ENCODE measurements around the gene RFX8. TPM values are rescaled to one million over a fixed set of nuclear protein-coding genes. Genes with fewer than 3 reads are reported as not detected.
A peak's percentile ranks its signal among the peaks of the same experiment; 100 is the strongest.

Gene RFX8
- total RNA-seq (2011; cell fraction: chromatin; rRNA removed; ENCODE audit: low replicate concordance), result not detected in 2 replicates
- not detected in 2 replicates for total RNA-seq (2011; cell fraction: nucleolus; rRNA removed)
- not detected in 2 replicates for total RNA-seq (2011; cell fraction: nucleoplasm; rRNA removed)
- total RNA-seq (2014; rRNA removed) (not detected in 2 replicates), total RNA-seq (2014; rRNA removed; fragmentation: Illumina TruSeq; extraction: Trizol) (not detected in 2 replicates), total RNA-seq (2015; rRNA removed; fragmentation: Illumina TruSeq; extraction: Trizol) (not detected in 2 replicates), total RNA-seq (2021) (not detected in 2 replicates), polyA plus RNA-seq (2011; rRNA removed) (not detected in 2 replicates), polyA plus RNA-seq (2014; fragmentation: Illumina TruSeq; extraction: Trizol) (not detected in 2 replicates), polyA plus RNA-seq (2014; fragmentation: Nextera tagmentation; extraction: Ambion mirVana) (not detected), polyA plus RNA-seq (2014; rRNA removed) (not detected in 2 replicates), polyA minus RNA-seq (2011; rRNA and poly(A)+ RNA removed) (not detected in 2 replicates), Bru-seq, nascent RNA (not detected), BruChase-seq, experiment 1, labeled RNA remaining after a 2-hour chase (percentile 1 among the genes with signal in this experiment), BruChase-seq, experiment 2, labeled RNA remaining after a 6-hour chase (not detected)
- polyA plus RNA-seq (2011; cell fraction: cytosol; rRNA removed), result not detected in 2 replicates
- polyA plus RNA-seq (2011; cell fraction: nucleus; rRNA removed), result not detected in 2 replicates
- not detected in 2 replicates for polyA plus RNA-seq (2012)
- not detected in 2 replicates for polyA minus RNA-seq (2011; cell fraction: cytosol; rRNA and poly(A)+ RNA removed)
- polyA minus RNA-seq (2011; cell fraction: nucleus; rRNA and poly(A)+ RNA removed), result not detected in 2 replicates
- long read RNA-seq, experiment 1, result 0 reads
- long read RNA-seq, experiment 2, result 0 reads
- long read RNA-seq, experiment 3, result 0 reads

DNA sequence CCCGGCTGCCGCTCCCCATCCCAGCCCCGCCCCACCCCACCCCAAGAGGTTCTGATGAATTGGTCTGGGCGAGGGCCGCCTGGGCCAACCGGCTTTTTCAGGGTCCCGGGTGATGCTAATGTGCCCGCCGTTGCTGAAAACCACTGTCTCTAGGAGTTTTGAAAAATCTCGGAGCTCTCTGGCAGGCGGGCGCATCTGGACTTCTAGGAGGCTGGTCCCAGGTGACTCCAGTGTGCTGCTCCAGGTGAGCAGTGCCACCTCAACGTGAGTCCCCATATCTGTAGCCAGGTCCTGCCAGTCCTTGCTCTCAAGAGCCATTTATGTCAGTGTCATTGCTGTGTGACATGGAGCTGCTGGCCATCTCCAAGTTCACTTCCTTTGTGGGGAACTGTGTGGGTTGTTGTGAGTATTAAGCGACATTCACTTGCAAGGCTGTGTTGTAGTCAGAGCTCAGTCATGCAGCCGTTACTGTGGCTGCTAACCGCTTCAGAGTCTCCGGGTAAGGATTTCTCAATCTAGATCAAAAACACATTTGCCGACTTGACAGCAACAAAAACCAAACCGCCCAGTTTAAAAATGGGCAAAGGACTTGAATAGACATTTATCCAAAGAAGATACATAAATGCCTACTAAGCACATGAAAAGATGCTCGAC, at the start of gene RFX8:
Gene RFX8, minus strand, starts transcription at position 382 of the 654 bp plus-strand sequence. CDS start 8,264 bp downstream, outside the sequence.
- no peak for ATAC-seq
- Histone ChIP-seq H3K27me3 (ENCODE audit: control insufficient read depth in 2 of 2, insufficient read depth in 2 of 2, low read length in 2 of 2) (peaks cover 29 to 54% of the 10 kb centered on the region in 2 experiments), H3K4me3 (no peak within 1 kb of the TSS), H3K79me2 (ENCODE audit: control insufficient read depth, insufficient read depth, low read length) (no peaks in the 10 kb centered on the region), H3K4me1 (replicated peaks in 1 of 2; ENCODE audit: control insufficient read depth in 2 of 2, insufficient read depth in 2 of 2, low read length in 2 of 2) (peaks cover 0 to 9% of the 10 kb centered on the region in 2 experiments; a peak in 2 of 5 replicates), H3K9me3 (replicated peaks; ENCODE audit: control insufficient read depth, insufficient read depth, low read depth, low read length) (no peaks in the 10 kb centered on the region), H2AFZ (ENCODE audit: low read depth, low read length) (no peak within 1 kb of the TSS), H3K9me1 (ENCODE audit: control insufficient read depth, insufficient read depth, low read length) (no peaks in the 10 kb centered on the region), H3K27ac (ENCODE audit: extremely low read depth, low read depth, low read length) (no peak within 1 kb of the TSS), H3K36me3 (ENCODE audit: control insufficient read depth, insufficient read depth, low read length) (no peaks in the 10 kb centered on the region), H4K20me1 (replicated peaks; ENCODE audit: control insufficient read depth, insufficient read depth, low read length) (no peaks in the 10 kb centered on the region), H3K4me2 (ENCODE audit: insufficient read depth, low read length) (no peak within 1 kb of the TSS), H3K9ac (ENCODE audit: insufficient read depth in 1 of 2, low read depth in 2 of 2, low read length in 2 of 2) (no peak within 1 kb of the TSS)
- intact Hi-C loops (cut with micrococcal nuclease) (no loop called here), in situ Hi-C loops (cut with MboI) (no loop called here)
- 2% methylated on average over 11 of the region's 20 CpGs for WGBS (ENCODE audit: insufficient coverage, low coverage, missing lambda C conversion rate)
- no peak for DNase-seq (ENCODE audit: extremely low read depth in 1 of 4, low spot score in 3 of 4)
- no peak for FAIRE-seq
- ChIA-PET CTCF (ENCODE audit: low intra/inter-chr PET ratio) (no interaction called here), POLR2A (no interaction called here)
- no TSS peak for BruUV-seq (replicated peaks)
- no peak for TF ChIP-seq CREBBP (IDR thresholded peaks at IDR 0.05; ENCODE audit: low read depth, low read length)
- TF ChIP-seq, protein P1, sequence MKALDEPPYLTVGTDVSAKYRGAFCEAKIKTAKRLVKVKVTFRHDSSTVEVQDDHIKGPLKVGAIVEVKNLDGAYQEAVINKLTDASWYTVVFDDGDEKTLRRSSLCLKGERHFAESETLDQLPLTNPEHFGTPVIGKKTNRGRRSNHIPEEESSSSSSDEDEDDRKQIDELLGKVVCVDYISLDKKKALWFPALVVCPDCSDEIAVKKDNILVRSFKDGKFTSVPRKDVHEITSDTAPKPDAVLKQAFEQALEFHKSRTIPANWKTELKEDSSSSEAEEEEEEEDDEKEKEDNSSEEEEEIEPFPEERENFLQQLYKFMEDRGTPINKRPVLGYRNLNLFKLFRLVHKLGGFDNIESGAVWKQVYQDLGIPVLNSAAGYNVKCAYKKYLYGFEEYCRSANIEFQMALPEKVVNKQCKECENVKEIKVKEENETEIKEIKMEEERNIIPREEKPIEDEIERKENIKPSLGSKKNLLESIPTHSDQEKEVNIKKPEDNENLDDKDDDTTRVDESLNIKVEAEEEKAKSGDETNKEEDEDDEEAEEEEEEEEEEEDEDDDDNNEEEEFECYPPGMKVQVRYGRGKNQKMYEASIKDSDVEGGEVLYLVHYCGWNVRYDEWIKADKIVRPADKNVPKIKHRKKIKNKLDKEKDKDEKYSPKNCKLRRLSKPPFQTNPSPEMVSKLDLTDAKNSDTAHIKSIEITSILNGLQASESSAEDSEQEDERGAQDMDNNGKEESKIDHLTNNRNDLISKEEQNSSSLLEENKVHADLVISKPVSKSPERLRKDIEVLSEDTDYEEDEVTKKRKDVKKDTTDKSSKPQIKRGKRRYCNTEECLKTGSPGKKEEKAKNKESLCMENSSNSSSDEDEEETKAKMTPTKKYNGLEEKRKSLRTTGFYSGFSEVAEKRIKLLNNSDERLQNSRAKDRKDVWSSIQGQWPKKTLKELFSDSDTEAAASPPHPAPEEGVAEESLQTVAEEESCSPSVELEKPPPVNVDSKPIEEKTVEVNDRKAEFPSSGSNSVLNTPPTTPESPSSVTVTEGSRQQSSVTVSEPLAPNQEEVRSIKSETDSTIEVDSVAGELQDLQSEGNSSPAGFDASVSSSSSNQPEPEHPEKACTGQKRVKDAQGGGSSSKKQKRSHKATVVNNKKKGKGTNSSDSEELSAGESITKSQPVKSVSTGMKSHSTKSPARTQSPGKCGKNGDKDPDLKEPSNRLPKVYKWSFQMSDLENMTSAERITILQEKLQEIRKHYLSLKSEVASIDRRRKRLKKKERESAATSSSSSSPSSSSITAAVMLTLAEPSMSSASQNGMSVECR (CRISPR knock-in tag; IDR thresholded peaks at IDR 0.05), result no peak
- TF ChIP-seq ZNF561 (CRISPR knock-in tag; conservative IDR thresholded peaks at IDR 0.05), result no peak
- TF ChIP-seq, protein P2, sequence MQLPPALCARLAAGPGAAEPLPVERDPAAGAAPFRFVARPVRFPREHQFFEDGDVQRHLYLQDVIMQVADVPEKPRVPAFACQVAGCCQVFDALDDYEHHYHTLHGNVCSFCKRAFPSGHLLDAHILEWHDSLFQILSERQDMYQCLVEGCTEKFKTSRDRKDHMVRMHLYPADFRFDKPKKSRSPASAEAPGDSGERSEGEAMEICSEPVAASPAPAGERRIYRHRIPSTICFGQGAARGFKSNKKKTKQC (CRISPR knock-in tag; IDR thresholded peaks at IDR 0.05), result no peak
- TF ChIP-seq SMAD1 (IDR thresholded peaks at IDR 0.05; ENCODE audit: low read depth, low read length, partially characterized antibody), result no peak
- TF ChIP-seq, protein P3, sequence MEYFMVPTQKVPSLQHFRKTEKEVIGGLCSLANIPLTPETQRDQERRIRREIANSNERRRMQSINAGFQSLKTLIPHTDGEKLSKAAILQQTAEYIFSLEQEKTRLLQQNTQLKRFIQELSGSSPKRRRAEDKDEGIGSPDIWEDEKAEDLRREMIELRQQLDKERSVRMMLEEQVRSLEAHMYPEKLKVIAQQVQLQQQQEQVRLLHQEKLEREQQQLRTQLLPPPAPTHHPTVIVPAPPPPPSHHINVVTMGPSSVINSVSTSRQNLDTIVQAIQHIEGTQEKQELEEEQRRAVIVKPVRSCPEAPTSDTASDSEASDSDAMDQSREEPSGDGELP (CRISPR knock-in tag; IDR thresholded peaks at IDR 0.05; ENCODE audit: borderline replicate concordance), result no peak
- TF ChIP-seq CCAR2 (IDR thresholded peaks at IDR 0.05; ENCODE audit: low read depth, low read length), result no peak
- TF ChIP-seq TOE1 (IDR thresholded peaks at IDR 0.05; ENCODE audit: borderline replicate concordance), result no peak
- no peak for TF ChIP-seq TOE1 (CRISPR knock-in tag; IDR thresholded peaks at IDR 0.05; ENCODE audit: borderline replicate concordance, low read depth)
- no peak for TF ChIP-seq ZNF274 (IDR thresholded peaks at IDR 0.05; ENCODE audit: borderline replicate concordance, low read depth, low read length)
- no peak for TF ChIP-seq ZNF644 (tag; IDR thresholded peaks at IDR 0.05; ENCODE audit: low read depth)

Data from K562 (cell line).